HT1080 (cell line): Measurements from ENCODE around the gene EPS15. TPM values are rescaled to one million over a fixed set of nuclear protein-coding genes. Genes with fewer than 3 reads are reported as not detected.
A peak's percentile ranks its signal among the peaks of the same experiment; 100 is the strongest.
"Not testable (repeated sequence)": the region's sequence is repeated elsewhere in the genome, so short reads cannot be mapped to it uniquely, and the experiment has no call there.

Source experiments
- DNase-seq: peaks from one replicate; pipeline ENCODE4 v3.0.0-alpha.2; 2015; ENCODE audit warnings: low read depth
- total RNA-seq: library from RNA; depleted of rRNA; stranded (reverse); fragments of >200 nt; shearing (Covaris generic); gene quantifications from 2 replicates; pipeline ENCODE4 v1.2.3, GENCODE V29; 2014

EPS15 gene
- total RNA-seq, 1 experiment from 2014 or later = 20.8 TPM

DNA sequence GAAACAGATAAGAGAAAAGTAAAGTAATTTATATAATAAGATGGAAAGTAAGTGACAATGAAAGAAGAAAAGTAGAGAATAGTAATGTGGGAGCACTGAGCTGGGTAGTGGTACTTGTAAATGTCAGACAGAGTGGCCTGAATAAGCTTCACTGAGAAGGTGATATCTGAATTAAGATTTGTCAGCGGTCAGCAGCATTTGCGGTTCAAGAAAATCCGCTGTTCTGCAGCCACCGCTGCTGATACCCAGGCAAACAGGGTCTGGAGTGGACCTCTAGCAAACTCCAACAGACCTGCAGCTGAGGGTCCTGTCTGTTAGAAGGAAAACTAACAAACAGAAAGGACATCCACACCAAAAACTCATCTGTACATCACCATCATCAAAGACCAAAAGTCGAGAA, 132.8 kb downstream of the EPS15 start:
- not testable (repeated sequence) for DNase-seq

DNA sequence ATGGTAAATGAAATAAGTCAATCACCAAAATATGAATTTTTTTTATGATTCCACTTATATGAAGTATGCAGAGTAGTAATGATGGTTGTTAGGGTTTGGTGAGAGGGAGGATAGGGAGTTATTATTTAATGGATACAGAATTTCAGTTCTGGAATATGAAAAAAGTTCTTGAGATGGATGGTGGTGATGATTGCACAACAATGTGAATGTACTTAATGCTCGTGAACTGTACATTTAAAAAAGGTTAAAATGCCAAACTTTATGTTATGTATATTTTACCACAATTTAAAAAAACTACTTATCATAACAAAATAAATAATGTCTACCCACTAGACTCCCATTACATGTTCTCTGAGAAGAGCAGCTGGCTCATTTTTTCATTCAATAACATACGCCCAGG, 133.3 kb downstream of the EPS15 start:
- DNase-seq = no peak

DNA sequence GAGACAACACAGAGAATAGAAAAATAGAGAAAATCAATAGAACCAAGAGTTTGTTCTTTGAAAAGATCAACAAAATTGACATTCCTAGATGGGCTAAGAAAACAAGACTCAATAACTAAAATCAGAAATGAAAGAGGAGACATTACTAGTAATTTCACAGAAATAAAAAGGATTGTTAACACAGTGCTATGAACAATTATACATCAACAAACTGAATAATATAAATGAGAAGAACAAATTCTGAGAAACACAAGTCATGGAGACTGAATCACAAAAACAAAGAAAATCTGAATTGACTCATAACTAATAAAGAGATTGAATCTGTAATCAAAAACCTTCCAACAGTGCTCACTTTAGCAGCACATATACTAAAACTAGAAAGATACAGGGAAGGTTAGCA, 137.1 kb downstream of the EPS15 start:
- DNase-seq = no peak

DNA sequence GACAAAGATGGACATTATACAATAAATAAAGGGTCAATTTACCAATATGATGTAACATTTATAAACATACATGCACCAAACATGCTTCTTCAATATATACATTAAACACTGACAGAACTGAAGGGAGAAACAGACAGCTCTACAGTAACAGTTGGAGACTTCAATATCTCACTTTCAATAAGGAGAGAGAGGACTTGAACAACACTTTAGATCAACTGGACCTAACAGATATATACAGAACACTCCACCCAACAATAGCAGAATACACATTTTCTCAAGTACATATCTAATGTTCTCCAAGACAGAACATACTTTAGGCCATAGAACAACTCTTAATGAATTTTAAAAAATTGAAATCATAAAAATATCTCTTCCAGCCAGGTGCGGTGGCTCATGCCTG, 138.1 kb downstream of the EPS15 start:
- no peak for DNase-seq

DNA sequence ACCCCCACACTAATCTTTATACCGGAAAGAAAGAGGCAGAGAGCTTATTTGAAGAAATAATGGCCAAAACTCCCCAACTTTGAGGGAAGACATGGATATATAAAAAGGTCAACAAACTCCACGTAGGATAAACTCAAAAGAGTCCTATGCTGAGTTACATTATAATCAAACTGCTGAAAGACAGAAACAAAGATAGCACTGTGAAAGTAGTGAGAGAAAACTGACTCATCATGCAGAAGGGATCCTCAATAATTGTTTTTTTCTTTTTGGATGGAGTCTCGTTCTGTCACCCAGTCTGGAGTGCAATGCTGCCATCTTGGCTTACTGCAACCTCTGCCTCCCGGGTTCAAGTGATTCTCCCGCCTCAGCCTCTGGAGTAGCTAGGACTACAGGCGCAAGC, 140.2 kb downstream of the EPS15 start:
- DNase-seq = peak; percentile 52

DNA sequence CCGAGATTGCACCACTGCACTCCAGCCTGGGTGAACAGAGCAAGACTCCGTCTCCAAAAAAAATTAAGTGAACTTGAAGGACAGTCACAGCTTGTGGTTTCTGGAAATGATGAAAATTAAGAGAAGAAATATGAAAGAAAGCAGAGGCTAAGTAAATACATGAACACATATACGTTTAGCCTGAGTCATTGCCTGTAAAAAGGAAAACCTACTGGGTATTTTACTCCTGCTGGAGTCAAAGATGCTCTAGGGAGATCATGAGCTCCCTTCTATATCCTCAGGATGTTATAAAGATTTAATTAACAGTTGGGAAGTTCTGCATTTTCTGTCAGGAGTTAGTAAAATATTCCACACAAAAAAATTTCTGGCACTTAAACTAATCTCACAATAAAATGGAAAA, 145.2 kb downstream of the EPS15 start:
- DNase-seq = no peak

DNA sequence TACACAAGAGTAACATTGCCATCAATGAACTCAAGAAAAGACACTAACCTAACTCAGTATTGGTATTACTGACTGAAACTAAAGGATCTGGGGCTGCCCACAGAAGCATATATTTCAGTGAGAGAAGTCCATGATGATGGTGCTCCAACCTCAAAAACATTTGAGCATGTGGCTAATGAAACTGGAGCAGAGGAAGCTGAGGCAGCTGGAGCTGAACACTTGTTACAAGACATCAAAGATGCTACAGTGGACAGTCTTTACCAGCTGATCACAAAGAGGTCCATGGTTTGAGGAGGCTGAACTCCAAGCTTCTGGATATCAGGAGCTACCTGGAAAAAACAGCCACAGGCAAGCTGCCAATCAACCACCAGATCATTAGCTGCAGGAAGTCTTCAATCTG, 146.5 kb downstream of the EPS15 start:
- DNase-seq = no peak

DNA sequence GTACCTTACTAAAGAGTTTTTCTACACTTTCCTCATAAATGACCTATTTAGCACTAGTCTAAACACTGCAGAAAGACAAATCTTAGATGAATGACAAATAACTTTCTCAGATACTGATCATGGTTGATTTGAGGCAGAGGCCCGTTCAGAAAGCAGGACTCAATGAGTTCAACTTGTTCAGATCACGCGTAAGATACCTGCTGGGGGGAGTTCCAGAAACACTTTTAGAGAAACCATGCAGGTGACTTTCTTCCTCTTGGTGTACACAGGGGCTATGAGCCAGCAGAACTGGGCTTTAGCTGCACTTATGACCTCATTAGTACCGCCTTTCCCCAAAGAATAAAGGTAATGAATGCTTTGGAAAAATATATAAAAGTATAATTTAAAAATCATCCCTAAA, 149.9 kb downstream of the EPS15 start:
- no peak for DNase-seq

DNA sequence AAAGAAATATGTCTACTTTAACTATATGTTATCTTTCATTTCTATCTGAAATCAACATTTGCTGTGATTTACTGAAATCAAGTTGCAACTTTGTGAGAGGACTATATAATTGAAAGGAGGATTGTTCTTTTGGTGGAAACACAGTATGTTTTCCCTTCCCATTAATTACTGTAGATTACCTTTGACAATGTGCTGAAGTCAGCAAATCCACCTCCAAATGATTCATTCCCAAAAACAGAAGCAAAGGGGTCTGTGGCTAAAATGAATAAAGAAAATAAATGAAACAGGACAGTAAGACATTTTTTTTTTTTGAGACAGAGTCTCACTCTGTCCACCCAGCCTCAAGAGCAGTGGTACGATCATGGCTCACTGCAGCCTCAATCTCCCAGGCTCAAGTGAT, 153.3 kb downstream of the EPS15 start:
- DNase-seq = no peak

DNA sequence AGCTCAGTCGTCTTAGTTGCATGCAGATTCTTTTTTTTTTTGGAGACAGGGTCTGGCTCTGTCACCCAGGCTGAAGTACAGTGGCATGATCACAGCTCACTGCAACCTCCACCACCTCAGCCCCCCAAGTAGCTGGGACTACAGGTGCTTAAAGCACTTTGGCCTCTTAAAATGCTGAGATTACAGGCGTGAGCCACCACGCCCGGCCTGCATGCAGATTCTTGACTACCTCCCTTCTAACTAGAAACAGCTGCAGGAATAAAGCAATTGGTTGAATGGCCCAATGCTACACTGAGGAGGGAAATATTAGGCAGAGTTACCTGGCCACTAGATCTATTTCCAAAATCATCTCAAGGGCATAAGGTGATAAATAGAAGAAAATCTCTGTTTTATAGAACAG, 159.2 kb downstream of the EPS15 start:
- DNase-seq = no peak

DNA sequence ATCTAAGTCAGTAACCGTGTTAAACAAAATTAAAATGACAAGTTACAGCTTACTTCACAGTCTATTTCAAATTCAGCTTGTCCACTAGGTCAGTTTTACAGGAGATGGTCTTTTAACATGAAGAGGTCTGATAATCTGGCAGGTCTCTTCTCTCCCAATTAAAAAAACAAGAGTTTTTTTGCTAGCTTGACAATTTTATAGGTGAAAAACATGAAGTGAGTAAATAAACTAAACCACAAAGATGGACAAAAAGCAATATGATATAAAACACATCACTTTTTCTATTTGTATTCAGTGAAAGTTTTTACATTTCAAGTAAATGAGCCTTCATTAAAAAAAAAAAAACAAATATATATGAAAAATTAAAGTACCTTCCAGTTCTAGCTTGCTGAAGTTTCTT, 163.7 kb downstream of the EPS15 start:
- DNase-seq = no peak

DNA sequence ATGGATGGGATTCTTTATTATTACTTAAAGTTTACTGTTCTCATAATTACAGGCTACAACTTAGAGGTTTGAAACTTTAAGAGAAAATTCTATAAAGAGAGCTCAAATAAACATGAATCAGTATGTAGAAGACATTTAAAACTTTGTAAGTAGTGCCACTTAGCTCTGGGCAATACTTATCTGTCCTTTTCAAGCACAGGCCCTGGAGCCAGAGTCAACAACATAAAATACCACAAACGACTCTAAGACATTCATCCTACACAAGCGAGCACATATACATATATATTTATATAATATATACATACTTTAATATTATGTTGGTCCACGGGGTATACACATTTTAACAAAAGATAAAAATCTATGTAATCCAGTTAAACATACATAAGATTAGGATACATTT, 164.7 kb downstream of the EPS15 start:
- no peak for DNase-seq

DNA sequence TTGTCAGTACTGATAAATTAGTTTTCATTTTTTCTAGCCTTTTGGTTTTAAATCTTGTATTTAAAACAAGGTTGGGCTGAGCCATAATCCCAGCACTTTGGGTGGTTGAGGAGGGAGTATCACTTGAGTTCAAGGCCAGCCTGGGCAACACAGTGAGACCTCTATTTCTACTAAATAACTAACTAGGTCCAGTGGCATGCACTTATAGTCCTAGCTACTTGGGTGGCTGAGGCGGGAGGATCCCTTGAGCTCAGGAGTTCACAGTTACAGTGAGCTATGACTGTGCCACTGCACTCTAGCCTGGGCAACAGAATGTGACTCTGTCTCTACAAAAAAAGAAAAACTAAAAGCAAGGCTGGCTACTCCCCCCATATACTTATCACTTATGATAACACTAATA, 167.2 kb downstream of the EPS15 start:
- no peak for DNase-seq

DNA sequence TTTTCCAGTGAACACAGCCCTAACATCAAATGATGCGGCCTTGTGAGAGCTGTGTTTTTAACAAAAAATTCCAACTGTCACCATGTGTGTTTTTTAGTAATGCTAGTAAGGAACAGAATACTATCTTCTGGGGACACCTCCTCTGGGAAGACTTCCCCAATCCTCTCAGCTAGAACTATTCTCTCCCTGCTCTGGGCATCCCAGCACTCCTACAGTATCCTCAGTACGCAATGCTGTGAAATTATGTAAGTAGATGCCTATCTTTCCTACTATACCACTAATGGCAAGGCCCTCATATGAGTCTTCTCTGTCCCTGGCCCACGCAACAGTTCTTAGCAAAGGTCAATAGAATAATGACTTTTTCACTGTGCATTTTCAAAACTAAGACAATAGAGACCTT, 169.2 kb downstream of the EPS15 start:
- no peak for DNase-seq

DNA sequence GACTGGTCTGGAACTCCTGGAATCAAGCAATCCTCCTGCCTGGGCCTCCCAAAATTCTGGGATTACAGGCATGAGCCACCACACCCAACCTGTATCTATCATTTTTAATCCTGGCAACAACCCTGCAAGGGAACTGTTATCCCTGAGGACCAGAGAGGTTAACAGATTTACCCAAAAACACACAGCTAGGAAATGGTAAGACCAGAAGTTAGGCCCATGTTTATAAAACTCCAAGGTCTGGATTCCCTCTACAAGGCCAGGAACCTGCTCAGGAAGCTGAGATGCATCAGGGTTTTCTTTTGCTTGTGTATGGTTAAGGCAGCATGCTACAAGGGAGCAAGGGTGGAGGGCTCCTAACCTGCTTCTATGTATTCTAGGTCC, 170.9 kb downstream of the EPS15 start:
- DNase-seq = no peak

DNA sequence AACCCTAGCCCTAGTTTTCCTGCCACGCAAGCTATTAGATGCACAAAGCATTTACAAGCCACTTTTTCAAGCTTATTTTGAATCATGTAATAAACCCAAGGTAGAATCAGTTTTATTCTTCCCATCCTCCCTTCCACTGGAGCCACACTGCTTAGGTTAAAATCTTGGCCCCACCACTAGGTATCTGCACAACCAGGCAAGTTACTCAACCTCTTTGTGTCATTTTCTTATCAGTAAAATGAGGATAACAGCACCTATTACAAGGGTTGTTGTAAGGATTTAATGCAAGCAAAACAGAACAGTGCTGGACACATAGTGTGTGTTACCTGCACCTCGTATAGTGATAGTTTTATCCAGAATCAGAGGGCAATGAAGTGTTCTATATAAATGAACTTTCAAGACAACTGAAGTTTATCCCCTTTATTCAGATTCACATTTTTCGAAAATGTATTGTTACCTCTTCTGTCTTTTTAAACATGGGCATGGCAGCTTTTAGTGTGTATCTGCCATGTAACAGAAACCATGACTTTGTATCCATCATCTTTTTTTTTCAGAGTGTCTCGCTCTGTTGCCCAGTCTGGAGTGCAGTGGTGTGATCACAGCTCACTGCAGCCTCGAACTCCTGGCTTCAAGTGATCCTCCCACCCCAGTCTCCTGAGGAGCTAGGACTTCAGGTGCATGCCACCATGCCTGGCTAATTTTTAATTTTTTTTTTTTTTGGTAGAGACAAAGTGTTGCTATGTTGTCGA, 171.5 kb downstream of the EPS15 start:
- DNase-seq = no peak

DNA sequence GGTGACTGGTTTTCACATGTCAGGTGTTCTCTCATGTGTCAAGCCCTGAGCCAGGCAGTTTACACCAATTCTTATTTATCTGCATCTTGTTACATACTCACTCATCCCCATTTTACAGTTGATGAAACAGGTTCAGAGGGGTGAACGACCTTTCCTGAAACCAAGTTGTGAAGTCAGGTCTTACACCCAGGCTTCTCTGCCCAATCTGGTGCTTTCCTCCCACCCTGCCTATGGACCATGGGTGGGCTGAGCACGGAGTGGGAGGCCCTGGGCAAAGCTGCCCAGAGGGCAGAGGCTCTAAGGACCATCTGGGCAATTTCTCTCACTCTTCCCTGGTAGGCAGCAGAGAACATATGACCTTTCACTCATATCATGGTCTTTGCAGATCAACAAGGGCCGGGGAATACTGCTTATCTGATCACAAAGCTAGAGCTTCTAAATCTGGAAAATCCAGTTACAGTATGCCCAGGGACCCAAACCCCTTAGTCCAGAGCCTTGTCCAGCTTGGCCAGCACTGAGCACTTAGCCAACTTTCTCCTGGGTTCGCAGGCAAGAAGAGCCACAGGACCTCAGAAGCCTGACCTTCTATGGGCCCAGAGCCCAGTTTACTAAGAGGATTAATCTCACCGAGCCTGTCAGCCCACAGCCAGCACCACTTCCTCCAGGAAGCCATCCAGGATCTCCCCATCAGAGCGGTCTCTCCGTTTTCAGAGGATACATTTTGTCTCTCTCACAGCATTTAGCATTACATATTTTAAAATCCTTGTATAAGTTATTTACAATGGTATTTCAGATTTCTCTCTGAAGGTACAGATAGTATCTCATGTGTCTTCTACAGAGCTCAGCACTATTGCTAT, 172.8 kb downstream of the EPS15 start:
- DNase-seq = no peak

DNA sequence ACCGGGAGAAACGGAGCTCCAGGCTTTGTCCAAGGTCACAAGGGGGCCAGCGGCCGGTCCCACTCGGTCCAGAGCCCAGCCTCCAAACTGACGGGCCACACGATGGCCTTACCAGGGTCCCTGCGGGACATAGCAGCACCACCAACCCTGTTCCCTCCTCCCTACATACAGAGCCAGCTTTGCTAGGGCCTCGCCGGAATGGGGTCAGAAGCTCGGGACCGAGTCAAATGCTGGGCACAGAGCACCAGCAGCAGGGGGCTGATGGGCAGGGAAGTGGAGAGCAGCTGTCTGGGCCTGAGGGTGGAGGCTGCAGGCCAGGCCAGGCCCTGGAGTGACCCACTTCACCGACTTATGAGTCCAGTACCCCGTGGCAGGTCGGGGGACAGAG, 173.8 kb downstream of the EPS15 start:
- no peak for DNase-seq

DNA sequence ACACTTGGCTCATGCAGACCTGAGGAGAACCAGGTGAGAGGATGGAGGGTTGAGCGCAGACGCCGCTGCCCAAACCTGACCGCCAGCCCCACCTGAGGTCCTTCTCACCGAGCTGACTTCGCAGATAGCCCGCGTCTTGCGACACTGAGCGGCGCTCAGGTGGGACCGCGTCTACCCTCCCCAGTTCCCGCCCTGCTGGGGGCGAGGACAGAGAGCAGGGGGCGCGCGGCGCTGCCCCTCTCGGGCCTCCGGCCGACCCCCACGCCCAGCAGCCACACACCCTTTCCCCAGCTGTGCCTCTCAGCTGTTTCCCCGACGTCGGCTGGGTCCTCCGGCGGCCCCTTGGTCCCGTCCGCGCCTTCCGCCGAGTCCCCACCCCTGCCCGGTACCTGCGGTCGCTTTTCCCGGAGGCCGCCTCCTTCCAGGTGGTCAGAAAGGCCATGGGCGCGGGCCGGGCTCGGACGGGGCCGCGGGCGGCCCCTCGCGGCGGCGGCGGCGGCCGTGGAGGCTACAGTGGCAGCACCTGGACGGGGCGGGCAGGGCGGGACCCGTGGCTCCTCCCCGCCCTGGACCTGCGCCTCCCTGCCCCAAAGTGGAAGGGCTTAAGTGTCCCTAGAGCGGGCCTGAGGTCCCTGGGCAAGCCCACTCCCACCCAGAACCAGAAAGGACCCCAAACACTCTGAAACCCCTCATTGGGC, 174.3 kb downstream of the EPS15 start:
- no peak for DNase-seq

DNA sequence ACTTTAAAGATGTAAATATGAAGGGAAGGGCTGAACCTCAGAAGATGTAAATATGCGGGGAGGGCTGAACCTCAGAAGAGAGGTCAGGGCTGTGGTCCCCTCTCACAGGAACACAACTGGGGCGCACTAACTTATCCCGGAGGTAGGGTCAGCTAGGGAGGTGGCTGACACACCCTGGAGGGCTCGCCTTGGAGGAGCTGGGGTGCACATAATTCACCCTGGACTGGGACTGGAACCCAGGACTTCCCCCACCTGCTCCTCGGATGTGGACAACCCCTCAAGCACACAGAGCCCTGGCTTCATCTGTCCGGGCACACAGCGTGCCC, 174.8 kb downstream of the EPS15 start:
- DNase-seq = no peak

DNA sequence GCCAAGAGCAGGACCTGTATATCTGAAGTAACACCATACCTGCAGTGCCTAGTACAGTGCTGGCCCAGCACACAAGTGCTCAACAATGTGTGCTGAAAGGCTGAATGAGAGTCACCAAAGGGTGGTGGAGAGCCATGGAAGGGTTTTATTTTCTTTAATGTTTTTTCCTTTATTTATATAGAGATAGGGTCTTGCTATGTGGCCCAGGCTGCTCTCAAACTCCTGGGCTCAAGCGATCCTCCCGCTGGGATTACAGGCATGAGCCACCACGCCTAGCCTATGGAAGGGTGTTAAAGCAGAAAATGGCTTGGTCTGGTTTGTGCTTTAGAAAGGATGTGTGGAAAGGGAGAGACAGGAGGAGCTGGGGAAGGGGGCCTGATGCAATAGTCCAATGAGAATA, 175.4 kb downstream of the EPS15 start:
- no peak for DNase-seq

DNA sequence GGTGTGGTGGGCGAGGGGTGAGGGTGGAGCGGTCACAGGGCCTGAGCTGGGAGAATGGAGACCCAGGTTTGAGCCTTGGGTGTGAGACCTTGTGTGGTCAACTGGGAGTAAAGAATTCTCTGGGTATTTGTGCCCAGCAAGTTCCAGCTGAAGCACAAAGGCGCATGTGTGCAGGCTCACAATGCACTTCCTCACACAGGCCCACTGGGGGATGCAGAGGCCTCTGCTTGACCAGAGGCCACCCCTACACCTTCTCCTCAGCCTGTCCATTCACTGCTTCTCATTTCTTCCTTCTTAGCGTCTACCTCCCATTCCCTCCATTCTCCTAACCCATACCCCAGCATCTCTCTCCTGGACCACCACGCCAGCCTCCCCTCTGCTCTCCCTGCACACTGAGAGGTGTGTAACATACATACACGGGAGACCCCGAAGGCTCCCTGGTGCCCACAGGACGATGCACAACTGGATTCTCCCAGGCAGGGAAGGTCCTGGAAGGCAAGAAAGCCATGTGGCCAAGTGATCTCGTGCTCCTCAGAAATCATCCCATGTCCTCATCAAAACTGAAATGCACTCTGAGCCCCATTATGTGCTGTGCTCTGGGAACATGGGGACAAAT, 176.4 kb downstream of the EPS15 start:
- no peak for DNase-seq
